ENCODE measurements around the gene FAM53C. TPM values are rescaled to one million over a fixed set of nuclear protein-coding genes. Genes with fewer than 3 reads are reported as not detected.
A peak's percentile ranks its signal among the peaks of the same experiment; 100 is the strongest.

The FAM53C gene
- total RNA-seq, 4 donors from 2014 or later, result 12.1 to 14.2 (median 13.4) TPM

GRCh38 chr5:138336952-138337684 is 948 bp upstream of the FAM53C start:
- Histone ChIP-seq H3K36me3 (peaks cover 0 to 14% (median 0%) of the 10 kb centered on the region in 3 donors), H3K4me1 (peaks cover 10 to 44% (median 13%) of the 10 kb centered on the region in 3 donors), H3K27me3 (no peaks in the 10 kb centered on the region), H3K9me3 (no peaks in the 10 kb centered on the region), H3K27ac (peak overlapping the region; percentile 91 to 99 (median 94)), H3K4me3 (peak overlapping the region; percentile 79 to 97 (median 86))
- WGBS, 2 donors, result 14 to 20% methylated on average over 11 to 12 of the region's 13 CpGs
- no peak for DNase-seq
- intact Hi-C loops (cut with DNase I), result no loop called here
- TF ChIP-seq POLR2A (IDR thresholded peaks at IDR 0.05) (peak in 1 of 4 donors; percentile 1), CTCF (IDR thresholded peaks at IDR 0.05) (no peak)

GRCh38 chr5:138338411-138339090 is 485 bp downstream of the FAM53C start:
- TF ChIP-seq CTCF (IDR thresholded peaks at IDR 0.05) (no peak), POLR2A (IDR thresholded peaks at IDR 0.05) (no peak)
- Histone ChIP-seq H3K27ac (peak overlapping the region; percentile 91 to 99 (median 94)), H3K36me3 (peaks cover 0 to 28% (median 0%) of the 10 kb centered on the region in 3 donors), H3K9me3 (no peaks in the 10 kb centered on the region), H3K27me3 (no peaks in the 10 kb centered on the region), H3K4me3 (peak overlapping the region; percentile 79 to 97 (median 86)), H3K4me1 (peaks cover 10 to 39% (median 10%) of the 10 kb centered on the region in 3 donors)
- DNase-seq, result no peak
- 0% methylated on average over 1 of the region's 22 CpGs for WGBS, 2 donors
- intact Hi-C loops (cut with DNase I), result no loop called here

- WGBS, 2 donors, result 0 to 5% methylated on average over 7 of the region's 7 CpGs
- intact Hi-C loops (cut with DNase I), result no loop called here
- no peak for DNase-seq
- Histone ChIP-seq H3K4me1 (peaks cover 10 to 39% (median 10%) of the 10 kb centered on the region in 3 donors), H3K4me3 (peak overlapping the region; percentile 79 to 97 (median 86)), H3K36me3 (peaks cover 0 to 34% (median 0%) of the 10 kb centered on the region in 3 donors), H3K9me3 (no peaks in the 10 kb centered on the region), H3K27ac (peak overlapping the region; percentile 91 to 99 (median 94)), H3K27me3 (no peaks in the 10 kb centered on the region)
- no peak for TF ChIP-seq POLR2A (IDR thresholded peaks at IDR 0.05)
- TF ChIP-seq CTCF (IDR thresholded peaks at IDR 0.05), result no peak
Observed at GRCh38 chr5:138339091-138339456, 1.0 kb downstream of the FAM53C start.

- H3K4me3 ChIP-seq, result peak overlapping the region; percentile 79 to 97 (median 86)
- intact Hi-C loops (cut with DNase I), result no loop called here
- peaks cover 0 to 38% (median 0%) of the 10 kb centered on the region in 3 donors for H3K36me3 ChIP-seq
- no peaks in the 10 kb centered on the region for H3K9me3 ChIP-seq
- WGBS, 2 donors, result 28 to 55% methylated on average over 2 of the region's 2 CpGs
- H3K27me3 ChIP-seq, result no peaks in the 10 kb centered on the region
- peak overlapping the region; percentile 91 to 99 (median 94) for H3K27ac ChIP-seq
- no peak for TF ChIP-seq POLR2A (IDR thresholded peaks at IDR 0.05)
- TF ChIP-seq CTCF (IDR thresholded peaks at IDR 0.05), result no peak
- H3K4me1 ChIP-seq, result peaks cover 10 to 39% (median 10%) of the 10 kb centered on the region in 3 donors
- no peak for DNase-seq
Observed at GRCh38 chr5:138339464-138339863, 1.4 kb downstream of the FAM53C start.

- intact Hi-C loops (cut with DNase I), result no loop called here
- TF ChIP-seq POLR2A (IDR thresholded peaks at IDR 0.05) (no peak), CTCF (IDR thresholded peaks at IDR 0.05) (no peak)
- no peak overlapping the region for H3K27ac ChIP-seq
- no peaks in the 10 kb centered on the region for H3K27me3 ChIP-seq
- 77 to 85% methylated on average over 3 of the region's 3 CpGs for WGBS, 2 donors
- peaks cover 3 to 43% (median 5%) of the 10 kb centered on the region in 3 donors for H3K36me3 ChIP-seq
- DNase-seq, result no peak
- no peaks in the 10 kb centered on the region for H3K9me3 ChIP-seq
- peaks cover 10 to 39% (median 10%) of the 10 kb centered on the region in 3 donors for H3K4me1 ChIP-seq
- peak overlapping the region in 1 of 4 donors; percentile 91 for H3K4me3 ChIP-seq
Observed at GRCh38 chr5:138340008-138340407, 1.9 kb downstream of the FAM53C start.

Measured in esophagus squamous epithelium (tissue), 5 donors.